Adrenal gland (tissue), 5 donors: ENCODE results near the gene FAM227B.

ENCODE experiments used
- CTCF ChIP-seq, 6 experiments: fragments of 450-650 bp in 4 of 6; fragments of 200-600 bp in 2 of 6; sonication (generic) in 1 of 6; IDR thresholded peaks; 1 replicate in 5 of 6; 2 replicates in 1 of 6; pipeline versions ENCODE4 v1.5.1 to v1.8.0; 2016 to 2021; ENCODE audit warnings: antibody characterized with exemption in 6 of 6, mild to moderate bottlenecking in 2 of 6, moderate library complexity in 1 of 6
- POLR2A ChIP-seq, 2 donors: fragments of 450-650 bp; IDR thresholded peaks; one replicate each; pipeline ENCODE4 v1.6.1; 2017; ENCODE audit warnings: antibody characterized with exemption in 2 of 2, mild to moderate bottlenecking in 2 of 2, moderate library complexity in 1 of 2
- donor health status: DM: no; HTN: no; CAD: no.

- no peak for TF ChIP-seq CTCF (IDR thresholded peaks at IDR 0.05)
- no peak for TF ChIP-seq POLR2A (IDR thresholded peaks at IDR 0.05)
Observed at GRCh38 chr15:49331442-49331841, 289.2 kb downstream of the FAM227B start.
